ENCODE measurements around the gene PCDHB1.

- no peak for TF ChIP-seq CTCF (conservative IDR thresholded peaks at IDR 0.05; ENCODE audit: low read length)
- TF ChIP-seq EZH2phosphoT487 (IDR thresholded peaks at IDR 0.05; ENCODE audit: borderline replicate concordance) = no peak
Observed at GRCh38 chr5:141039517-141039916, 11.7 kb upstream of the PCDHB1 start.

Data from Loucy (cell line).